ENCODE data around the gene PDZRN3.

PDZRN3 gene

GRCh38 chr3:73550032-73550431 is 74.7 kb downstream of the PDZRN3 start:
- H3K27ac ChIP-seq (replicated peaks) = no peak overlapping the region
- TF ChIP-seq, protein P1, sequence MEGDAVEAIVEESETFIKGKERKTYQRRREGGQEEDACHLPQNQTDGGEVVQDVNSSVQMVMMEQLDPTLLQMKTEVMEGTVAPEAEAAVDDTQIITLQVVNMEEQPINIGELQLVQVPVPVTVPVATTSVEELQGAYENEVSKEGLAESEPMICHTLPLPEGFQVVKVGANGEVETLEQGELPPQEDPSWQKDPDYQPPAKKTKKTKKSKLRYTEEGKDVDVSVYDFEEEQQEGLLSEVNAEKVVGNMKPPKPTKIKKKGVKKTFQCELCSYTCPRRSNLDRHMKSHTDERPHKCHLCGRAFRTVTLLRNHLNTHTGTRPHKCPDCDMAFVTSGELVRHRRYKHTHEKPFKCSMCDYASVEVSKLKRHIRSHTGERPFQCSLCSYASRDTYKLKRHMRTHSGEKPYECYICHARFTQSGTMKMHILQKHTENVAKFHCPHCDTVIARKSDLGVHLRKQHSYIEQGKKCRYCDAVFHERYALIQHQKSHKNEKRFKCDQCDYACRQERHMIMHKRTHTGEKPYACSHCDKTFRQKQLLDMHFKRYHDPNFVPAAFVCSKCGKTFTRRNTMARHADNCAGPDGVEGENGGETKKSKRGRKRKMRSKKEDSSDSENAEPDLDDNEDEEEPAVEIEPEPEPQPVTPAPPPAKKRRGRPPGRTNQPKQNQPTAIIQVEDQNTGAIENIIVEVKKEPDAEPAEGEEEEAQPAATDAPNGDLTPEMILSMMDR (IDR thresholded peaks at IDR 0.05; ENCODE audit: insufficient read depth, low read length) = no peak
- no peak for TF ChIP-seq POLR2AphosphoS5 (IDR thresholded peaks at IDR 0.05; ENCODE audit: low read depth)
- TF ChIP-seq, protein P2, sequence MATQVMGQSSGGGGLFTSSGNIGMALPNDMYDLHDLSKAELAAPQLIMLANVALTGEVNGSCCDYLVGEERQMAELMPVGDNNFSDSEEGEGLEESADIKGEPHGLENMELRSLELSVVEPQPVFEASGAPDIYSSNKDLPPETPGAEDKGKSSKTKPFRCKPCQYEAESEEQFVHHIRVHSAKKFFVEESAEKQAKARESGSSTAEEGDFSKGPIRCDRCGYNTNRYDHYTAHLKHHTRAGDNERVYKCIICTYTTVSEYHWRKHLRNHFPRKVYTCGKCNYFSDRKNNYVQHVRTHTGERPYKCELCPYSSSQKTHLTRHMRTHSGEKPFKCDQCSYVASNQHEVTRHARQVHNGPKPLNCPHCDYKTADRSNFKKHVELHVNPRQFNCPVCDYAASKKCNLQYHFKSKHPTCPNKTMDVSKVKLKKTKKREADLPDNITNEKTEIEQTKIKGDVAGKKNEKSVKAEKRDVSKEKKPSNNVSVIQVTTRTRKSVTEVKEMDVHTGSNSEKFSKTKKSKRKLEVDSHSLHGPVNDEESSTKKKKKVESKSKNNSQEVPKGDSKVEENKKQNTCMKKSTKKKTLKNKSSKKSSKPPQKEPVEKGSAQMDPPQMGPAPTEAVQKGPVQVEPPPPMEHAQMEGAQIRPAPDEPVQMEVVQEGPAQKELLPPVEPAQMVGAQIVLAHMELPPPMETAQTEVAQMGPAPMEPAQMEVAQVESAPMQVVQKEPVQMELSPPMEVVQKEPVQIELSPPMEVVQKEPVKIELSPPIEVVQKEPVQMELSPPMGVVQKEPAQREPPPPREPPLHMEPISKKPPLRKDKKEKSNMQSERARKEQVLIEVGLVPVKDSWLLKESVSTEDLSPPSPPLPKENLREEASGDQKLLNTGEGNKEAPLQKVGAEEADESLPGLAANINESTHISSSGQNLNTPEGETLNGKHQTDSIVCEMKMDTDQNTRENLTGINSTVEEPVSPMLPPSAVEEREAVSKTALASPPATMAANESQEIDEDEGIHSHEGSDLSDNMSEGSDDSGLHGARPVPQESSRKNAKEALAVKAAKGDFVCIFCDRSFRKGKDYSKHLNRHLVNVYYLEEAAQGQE (IDR thresholded peaks at IDR 0.05; ENCODE audit: insufficient replicate concordance, low read depth) = no peak
- no peak for TF ChIP-seq GABPA (IDR thresholded peaks at IDR 0.05; ENCODE audit: low read depth)
- TF ChIP-seq SPI1 (IDR thresholded peaks at IDR 0.05; ENCODE audit: borderline replicate concordance, low read depth) = no peak
- H3K4me3 ChIP-seq (replicated peaks; ENCODE audit: insufficient read depth, low read length) = no peak overlapping the region
- no peak for DNase-seq (ENCODE audit: low read depth in 1 of 2, low spot score in 1 of 2)
- no peaks in the 10 kb centered on the region for H3K27me3 ChIP-seq (ENCODE audit: insufficient read depth, poor library complexity, severe bottlenecking)

DNA sequence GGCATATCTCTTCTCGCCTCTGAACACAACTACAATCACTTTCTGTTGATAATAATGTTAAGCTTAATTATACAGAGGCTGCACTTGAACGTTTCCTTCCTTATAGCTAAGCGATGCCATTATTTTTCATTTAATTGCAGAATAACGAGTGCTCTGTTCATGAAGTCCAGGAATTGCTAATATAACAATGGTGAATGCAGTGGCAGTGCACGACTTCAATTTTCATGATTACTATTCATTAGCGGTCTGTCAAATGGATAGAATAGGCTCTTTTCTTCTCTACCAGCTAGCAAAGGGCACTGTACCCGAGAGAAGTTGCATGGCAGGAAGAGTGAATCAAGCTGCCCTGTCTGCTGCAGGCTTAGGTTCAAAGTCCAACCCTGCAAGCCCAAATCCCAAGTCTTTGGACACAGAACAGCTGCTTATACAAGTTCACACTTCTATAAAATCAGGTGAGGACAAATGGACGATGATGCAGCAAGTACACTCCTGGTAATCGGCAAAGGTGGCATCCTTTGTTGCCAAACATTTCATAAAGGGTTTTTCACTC is 75.6 kb downstream of the PDZRN3 start:
- Histone ChIP-seq H3K27me3 (ENCODE audit: insufficient read depth, poor library complexity, severe bottlenecking) (no peaks in the 10 kb centered on the region), H3K4me3 (replicated peaks; ENCODE audit: insufficient read depth, low read length) (no peak overlapping the region), H3K27ac (replicated peaks) (no peak overlapping the region)
- TF ChIP-seq SPI1 (IDR thresholded peaks at IDR 0.05; ENCODE audit: borderline replicate concordance, low read depth) = no peak
- TF ChIP-seq GABPA (IDR thresholded peaks at IDR 0.05; ENCODE audit: low read depth) = no peak
- TF ChIP-seq, protein P2 (IDR thresholded peaks at IDR 0.05; ENCODE audit: insufficient replicate concordance, low read depth) = no peak
- TF ChIP-seq POLR2AphosphoS5 (IDR thresholded peaks at IDR 0.05; ENCODE audit: low read depth) = no peak
- TF ChIP-seq, protein P1 (IDR thresholded peaks at IDR 0.05; ENCODE audit: insufficient read depth, low read length) = no peak
- no peak for DNase-seq (ENCODE audit: low read depth in 1 of 2, low spot score in 1 of 2)

GRCh38 chr3:73548436-73548835 is 76.3 kb downstream of the PDZRN3 start:
- Histone ChIP-seq H3K27ac (replicated peaks) (no peak overlapping the region), H3K4me3 (replicated peaks; ENCODE audit: insufficient read depth, low read length) (no peak overlapping the region), H3K27me3 (ENCODE audit: insufficient read depth, poor library complexity, severe bottlenecking) (no peaks in the 10 kb centered on the region)
- no peak for TF ChIP-seq GABPA (IDR thresholded peaks at IDR 0.05; ENCODE audit: low read depth)
- no peak for TF ChIP-seq SPI1 (IDR thresholded peaks at IDR 0.05; ENCODE audit: borderline replicate concordance, low read depth)
- TF ChIP-seq, protein P2 (IDR thresholded peaks at IDR 0.05; ENCODE audit: insufficient replicate concordance, low read depth) = no peak
- no peak for TF ChIP-seq POLR2AphosphoS5 (IDR thresholded peaks at IDR 0.05; ENCODE audit: low read depth)
- TF ChIP-seq, protein P1 (IDR thresholded peaks at IDR 0.05; ENCODE audit: insufficient read depth, low read length) = no peak
- no peak for DNase-seq (ENCODE audit: low read depth in 1 of 2, low spot score in 1 of 2)
